Measurements from ENCODE around the gene RNASEH1.

DNA sequence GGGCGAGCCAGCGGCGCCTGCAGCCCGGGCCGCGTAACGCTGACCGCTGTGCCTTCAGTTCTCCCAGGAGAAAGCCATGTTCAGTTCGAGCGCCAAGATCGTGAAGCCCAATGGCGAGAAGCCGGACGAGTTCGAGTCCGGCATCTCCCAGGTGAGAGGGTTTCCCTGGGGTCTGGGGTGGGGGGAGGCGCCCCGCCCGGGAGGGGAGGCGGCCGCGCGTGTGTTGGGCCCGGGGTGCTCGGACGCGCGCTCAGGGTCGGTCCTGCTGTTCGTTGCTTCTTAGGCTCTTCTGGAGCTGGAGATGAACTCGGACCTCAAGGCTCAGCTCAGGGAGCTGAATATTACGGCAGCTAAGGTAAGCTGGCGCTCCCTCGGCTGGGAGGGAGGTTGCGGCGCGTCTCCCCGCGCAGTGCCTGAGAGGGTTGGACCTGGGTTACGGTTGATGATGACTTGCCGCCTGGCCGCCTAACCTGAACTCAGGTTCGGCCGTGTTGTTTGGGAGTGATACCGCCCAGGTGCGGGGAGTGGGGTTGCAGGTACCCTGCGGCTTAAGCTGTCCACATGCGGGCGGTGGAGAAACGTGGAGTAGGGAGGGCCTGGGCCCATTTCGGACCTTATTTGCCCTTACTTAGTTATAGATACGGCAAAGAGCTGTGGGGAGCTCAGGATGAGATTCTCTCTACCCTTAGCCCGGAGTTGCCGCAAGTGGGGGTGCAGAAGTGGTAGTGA is 17.6 kb upstream of the RNASEH1 start:
- TF ChIP-seq, protein P1, sequence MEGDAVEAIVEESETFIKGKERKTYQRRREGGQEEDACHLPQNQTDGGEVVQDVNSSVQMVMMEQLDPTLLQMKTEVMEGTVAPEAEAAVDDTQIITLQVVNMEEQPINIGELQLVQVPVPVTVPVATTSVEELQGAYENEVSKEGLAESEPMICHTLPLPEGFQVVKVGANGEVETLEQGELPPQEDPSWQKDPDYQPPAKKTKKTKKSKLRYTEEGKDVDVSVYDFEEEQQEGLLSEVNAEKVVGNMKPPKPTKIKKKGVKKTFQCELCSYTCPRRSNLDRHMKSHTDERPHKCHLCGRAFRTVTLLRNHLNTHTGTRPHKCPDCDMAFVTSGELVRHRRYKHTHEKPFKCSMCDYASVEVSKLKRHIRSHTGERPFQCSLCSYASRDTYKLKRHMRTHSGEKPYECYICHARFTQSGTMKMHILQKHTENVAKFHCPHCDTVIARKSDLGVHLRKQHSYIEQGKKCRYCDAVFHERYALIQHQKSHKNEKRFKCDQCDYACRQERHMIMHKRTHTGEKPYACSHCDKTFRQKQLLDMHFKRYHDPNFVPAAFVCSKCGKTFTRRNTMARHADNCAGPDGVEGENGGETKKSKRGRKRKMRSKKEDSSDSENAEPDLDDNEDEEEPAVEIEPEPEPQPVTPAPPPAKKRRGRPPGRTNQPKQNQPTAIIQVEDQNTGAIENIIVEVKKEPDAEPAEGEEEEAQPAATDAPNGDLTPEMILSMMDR (IDR thresholded peaks at IDR 0.05) = no peak
- TF ChIP-seq POLR2A (IDR thresholded peaks at IDR 0.05) = no peak
